Sciatic nerve (tissue), 2 donors: ENCODE measurements around the gene KCNE1. TPM values are rescaled to one million over a fixed set of nuclear protein-coding genes. Genes with fewer than 3 reads are reported as not detected.
A peak's percentile ranks its signal among the peaks of the same experiment; 100 is the strongest.

Source experiments
- ATAC-seq: fragments of 200-7000 bp; cut with Tn5 transposase; one replicate; pipeline ENCODE4 v1.9.1; 2020; ENCODE audit warnings: mild to moderate bottlenecking, moderate library complexity
- DNase-seq: peaks from one replicate; pipeline ENCODE4 v3.0.0-alpha.2; 2020; ENCODE audit warnings: low spot score
- intact Hi-C: fragments of 100-400 bp; cut with DNase I; formaldehyde crosslinking; loops from one replicate; pipeline ENCODE4 v1.14.2; 2022
- total RNA-seq: library from RNA; stranded (reverse); fragmentation: NEBNext Ultra II Directional; extraction: Animal tissue kit (Norgen Biotek cat#: 25700); gene quantifications from one replicate; pipeline ENCODE4 v1.2.1, GENCODE V29; 2021
- donor health status: DM: no; HTN: no; CAD: no.
- donor health status: DM: no; HTN: no; CAD: no.

Gene KCNE1
- total RNA-seq, 1 donor from 2014 or later = 2.5 TPM

- no peak for DNase-seq
- no peak for ATAC-seq
- intact Hi-C loops = no loop called here
Measured at GRCh38 chr21:34537838-34538237, 25.8 kb upstream of the KCNE1 start.

GRCh38 chr21:34536820-34537219 lies 24.8 kb upstream of the KCNE1 start:
- ATAC-seq = peak; percentile 41
- intact Hi-C loops = no loop called here
- no peak for DNase-seq

- DNase-seq (no peak), ATAC-seq (peak; percentile 16)
- intact Hi-C loops = no loop called here
Measured at GRCh38 chr21:34536311-34536710, 24.3 kb upstream of the KCNE1 start.

- ATAC-seq (no peak), DNase-seq (no peak)
- intact Hi-C loops = no loop called here
Measured at GRCh38 chr21:34535886-34536285, 23.9 kb upstream of the KCNE1 start.

- ATAC-seq (peak; percentile 55), DNase-seq (no peak)
- intact Hi-C loops = no loop called here
Measured at GRCh38 chr21:34534522-34534921, 22.5 kb upstream of the KCNE1 start.

- ATAC-seq (no peak), DNase-seq (no peak)
- intact Hi-C loops = no loop called here
Measured at GRCh38 chr21:34533938-34534337, 21.9 kb upstream of the KCNE1 start.

- intact Hi-C loops = no loop called here
- ATAC-seq = no peak
- no peak for DNase-seq
Measured at GRCh38 chr21:34531399-34531798, 19.4 kb upstream of the KCNE1 start.

GRCh38 chr21:34530261-34530660 lies 18.3 kb upstream of the KCNE1 start:
- ATAC-seq = no peak
- intact Hi-C loops = no loop called here
- DNase-seq = no peak

DNA sequence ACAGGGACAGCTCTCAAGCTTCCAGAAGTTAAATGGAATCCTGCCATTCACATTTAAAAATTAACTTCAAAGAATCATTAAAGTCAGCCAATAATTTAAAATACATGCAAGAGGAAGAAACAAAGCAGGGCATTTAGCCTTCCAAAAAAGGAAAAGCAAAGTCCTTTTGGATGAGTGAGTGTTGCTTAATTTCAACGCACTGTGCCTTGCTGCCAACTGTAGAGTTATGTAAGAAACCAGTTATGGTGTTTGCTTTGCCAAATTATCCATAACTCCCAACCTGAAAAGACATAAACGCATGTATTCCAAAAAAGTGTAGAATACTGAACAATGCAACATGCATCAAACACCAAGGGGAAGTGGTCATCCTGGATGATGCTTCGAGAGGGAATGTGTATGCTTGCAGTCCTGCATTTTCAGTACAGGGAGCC lies 16.1 kb upstream of the KCNE1 start:
- ATAC-seq (no peak), DNase-seq (no peak)
- intact Hi-C loops = no loop called here

GRCh38 chr21:34526618-34527290 lies 14.7 kb upstream of the KCNE1 start:
- peak; percentile 77 for DNase-seq
- intact Hi-C loops = no loop called here
- ATAC-seq = peak; percentile 93

GRCh38 chr21:34526241-34526617 lies 14.2 kb upstream of the KCNE1 start:
- DNase-seq (no peak), ATAC-seq (peak; percentile 2)
- intact Hi-C loops = no loop called here

GRCh38 chr21:34524646-34525601 lies 12.9 kb upstream of the KCNE1 start:
- DNase-seq (no peak), ATAC-seq (peak; percentile 10)
- intact Hi-C loops = no loop called here

DNA sequence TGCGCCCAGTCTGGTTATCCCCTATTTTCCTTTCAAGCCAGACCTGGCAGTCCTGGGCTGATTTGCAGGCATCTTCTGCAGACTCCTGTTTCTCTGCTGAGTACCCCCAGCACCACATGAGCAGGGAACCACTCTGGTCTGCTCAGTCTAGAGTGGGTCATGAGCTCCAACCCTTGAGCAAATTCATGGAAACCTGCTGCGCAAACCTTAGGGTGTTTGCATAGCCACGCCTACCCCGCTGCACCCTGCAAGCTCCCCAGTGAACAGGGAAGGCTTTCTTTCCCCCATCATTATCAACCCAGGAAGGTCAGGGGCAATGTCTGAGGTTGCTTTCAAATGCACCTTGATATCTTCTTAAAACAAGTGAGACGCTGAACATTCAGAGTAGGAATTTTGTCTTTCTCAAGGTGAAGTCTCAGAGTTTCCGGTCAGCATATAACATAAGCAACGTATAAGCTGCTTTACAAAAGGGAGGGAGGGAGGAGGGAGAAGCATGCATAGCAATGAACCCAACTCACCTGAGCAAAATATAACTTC lies 11.1 kb upstream of the KCNE1 start:
- DNase-seq = no peak
- ATAC-seq = no peak
- intact Hi-C loops = no loop called here

- intact Hi-C loops = no loop called here
- ATAC-seq (no peak), DNase-seq (no peak)
Measured at GRCh38 chr21:34522284-34522683, 10.3 kb upstream of the KCNE1 start.

DNA sequence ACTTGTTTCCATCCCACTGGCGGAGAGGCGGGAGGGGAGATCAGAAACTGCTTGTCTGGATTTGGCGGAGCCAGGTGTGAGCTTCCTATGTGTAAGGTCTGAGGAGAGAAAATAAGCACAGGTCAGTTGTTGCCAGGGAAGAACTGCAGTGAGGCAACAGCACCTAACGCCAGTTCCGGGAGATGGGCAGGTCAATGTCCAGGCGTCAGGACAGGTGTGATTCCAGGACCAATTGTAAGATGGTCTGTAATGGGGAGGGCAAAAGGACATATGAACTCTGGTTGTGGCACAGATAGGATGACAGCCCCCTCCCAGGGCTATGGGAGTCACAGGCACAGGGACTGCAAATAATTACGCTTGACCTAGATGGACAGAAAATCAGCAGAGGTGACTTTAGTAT lies 9.6 kb upstream of the KCNE1 start:
- ATAC-seq = no peak
- intact Hi-C loops = no loop called here
- no peak for DNase-seq

DNA sequence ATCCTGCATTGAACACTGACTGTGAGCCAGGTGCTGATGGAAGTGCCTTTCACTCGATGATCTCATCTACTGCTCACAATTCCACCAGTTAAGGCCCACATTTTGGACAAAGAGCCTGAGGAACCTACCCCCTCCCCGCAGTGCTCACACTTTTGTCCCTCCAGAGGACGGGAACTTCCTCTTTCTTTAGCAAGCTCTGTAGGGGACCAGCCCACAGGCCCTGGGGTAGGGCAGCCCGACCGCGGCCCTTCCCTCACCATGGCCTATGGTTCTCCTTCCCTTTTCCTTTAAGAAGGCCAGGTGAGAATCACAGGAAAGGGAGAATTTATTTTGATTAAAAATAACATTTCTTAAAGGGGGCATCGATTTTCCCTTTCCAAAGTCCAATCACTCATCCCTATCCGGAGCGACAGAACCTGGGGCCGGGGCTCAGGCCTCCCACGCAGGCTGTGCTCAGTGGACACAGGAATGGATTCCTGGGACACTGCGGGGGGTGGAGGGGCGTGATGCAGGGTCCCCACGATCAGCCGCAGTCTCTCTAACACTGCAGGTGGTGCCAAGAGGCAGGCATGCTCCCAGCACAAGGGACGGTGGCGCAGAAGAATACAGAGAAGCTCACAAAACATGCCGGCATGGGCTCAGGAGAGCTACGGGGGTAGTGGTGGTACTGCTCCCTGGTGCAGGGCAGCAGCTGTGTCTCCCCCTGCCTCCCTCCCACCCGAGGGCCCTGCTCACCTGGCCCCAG lies 8.9 kb upstream of the KCNE1 start:
- intact Hi-C loops = no loop called here
- ATAC-seq = peak; percentile 38

GRCh38 chr21:34520281-34520680 lies 8.3 kb upstream of the KCNE1 start:
- ATAC-seq = no peak
- intact Hi-C loops = no loop called here
- no peak for DNase-seq

More for the DNA sequence above, 8.9 kb upstream of the KCNE1 start:
- no peak for DNase-seq

DNA sequence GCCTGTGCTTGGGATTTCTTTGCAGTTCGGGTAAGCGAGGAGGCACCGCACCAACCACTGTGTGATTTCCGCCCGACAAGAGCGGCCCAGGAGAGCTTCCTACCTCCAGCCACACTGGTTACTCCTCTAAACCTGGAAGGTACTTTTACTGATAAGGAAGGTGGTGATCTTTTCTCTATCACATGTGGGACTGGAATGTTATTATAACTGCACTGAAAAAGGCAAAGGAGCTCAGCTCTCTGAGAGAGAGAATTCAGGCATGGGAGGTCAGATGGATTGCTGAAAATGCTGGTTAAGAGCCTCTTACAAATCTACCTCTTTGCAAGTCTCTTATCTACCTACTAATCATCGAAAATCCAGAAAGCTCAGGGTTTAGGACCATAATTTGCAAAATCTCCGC lies 7.7 kb upstream of the KCNE1 start:
- no peak for ATAC-seq
- no peak for DNase-seq
- intact Hi-C loops = no loop called here

DNA sequence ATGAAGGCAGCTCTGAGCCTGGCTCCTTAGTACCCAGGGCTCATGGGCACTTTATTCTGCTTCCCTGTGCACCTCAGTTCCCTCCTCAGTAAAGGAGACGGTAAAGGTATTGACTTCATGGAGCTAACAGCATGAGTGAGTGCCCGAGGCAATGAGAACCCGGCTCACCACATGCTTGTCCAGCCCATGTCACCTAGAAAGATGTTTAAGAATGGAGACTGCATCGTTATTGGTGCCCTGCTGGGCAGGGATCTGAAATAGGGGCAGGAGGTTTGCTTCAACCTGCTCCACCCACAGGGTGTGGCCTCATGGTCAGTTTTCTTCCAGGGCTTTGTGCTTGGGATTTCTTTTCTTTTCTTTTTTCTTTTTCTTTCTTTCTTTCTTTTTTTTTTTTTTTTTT lies 7.0 kb upstream of the KCNE1 start:
- DNase-seq (no peak), ATAC-seq (no peak)
- intact Hi-C loops = no loop called here
